ENCODE measurements around the gene FBH1. TPM values are rescaled to one million over a fixed set of nuclear protein-coding genes. Genes with fewer than 3 reads are reported as not detected.
A peak's percentile ranks its signal among the peaks of the same experiment; 100 is the strongest.

FBH1 gene
- total and polyA plus RNA-seq, 9 of the 15 experiments (the other 6 are each of a cell fraction or from before 2014, with no cell fraction given) = 13.4 to 108 (median 77.8) TPM

GRCh38 chr10:5873515-5873995 lies 16.5 kb upstream of the FBH1 start (continued):
- TF ChIP-seq MLLT1 (IDR thresholded peaks at IDR 0.05) (peak in 1 of 2 experiments; percentile 62; a peak in 1 of 4 replicates), CEBPB (tag; IDR thresholded peaks at IDR 0.05) (no peak), REST (IDR thresholded peaks at IDR 0.05; ENCODE audit: borderline replicate concordance) (peak; percentile 60; the same call in 1 of the 2 replicates), REST (CRISPR knock-in tag; IDR thresholded peaks at IDR 0.05; ENCODE audit: low read depth) (no peak), FOSL1 (tag; conservative IDR thresholded peaks at IDR 0.05) (no peak), NFATC3 (IDR thresholded peaks at IDR 0.05) (0 out of 2 replicates have a peak, but pooled peaks have one; percentile 38), ZNF263 (CRISPR knock-in tag; IDR thresholded peaks at IDR 0.05; ENCODE audit: borderline replicate concordance) (0 out of 2 replicates have a peak, but pooled peaks have one; percentile 20), SOX6 (IDR thresholded peaks at IDR 0.05) (peak; percentile 43; the same call in 1 of the 2 replicates), CTCF (IDR thresholded peaks at IDR 0.05 in 2 of 3, conservative IDR thresholded peaks at IDR 0.05 in 1 of 3; ENCODE audit: insufficient read depth in 2 of 3, low read depth in 1 of 3, low read length in 3 of 3) (peak; percentile 58 to 84 (median 73); a peak in 5 of 6 replicates), LARP7 (IDR thresholded peaks at IDR 0.05) (0 out of 2 replicates have a peak, but pooled peaks have one; percentile 33), HIVEP1 (CRISPR knock-in tag; IDR thresholded peaks at IDR 0.05) (no peak), PKNOX1 (IDR thresholded peaks at IDR 0.05) (no peak), THRAP3 (IDR thresholded peaks at IDR 0.05; ENCODE audit: borderline replicate concordance) (0 out of 2 replicates have a peak, but pooled peaks have one; percentile 22)

All from K562 (cell line).